K562 (cell line): ENCODE measurements around the gene CELSR2. TPM values are rescaled to one million over a fixed set of nuclear protein-coding genes. Genes with fewer than 3 reads are reported as not detected.

Source experiments
- FIP1L1 ChIP-seq: fragments of 200-400 bp; formaldehyde crosslinking; IDR thresholded peaks from 2 replicates; pipeline ENCODE4 v1.6.1; 2018; ENCODE audit warnings: mild to moderate bottlenecking, low read depth, low read length; ENCODE audit not compliant: poor library complexity, severe bottlenecking
- IRF9 ChIP-seq: fragments of 450-650 bp; IDR thresholded peaks from 2 replicates; pipeline ENCODE4 v1.6.1; 2016; ENCODE audit warnings: missing biosample characterization, missing genetic modification characterization
- MTA2 ChIP-seq: fragments of 450-650 bp; IDR thresholded peaks from 2 replicates; pipeline ENCODE4 v1.6.1; 2016; ENCODE audit warnings: low read depth
- RB1 ChIP-seq: fragments of 450-650 bp; IDR thresholded peaks from 2 replicates; pipeline ENCODE4 v1.6.1; 2017; ENCODE audit warnings: low read depth, mild to moderate bottlenecking
- RREB1 ChIP-seq: fragments of 250-450 bp; sonication (Bioruptor Pico); IDR thresholded peaks from 2 replicates; pipeline ENCODE4 v1.4.0; 2020
- TSHZ1 ChIP-seq: fragments of 250-450 bp; sonication (Bioruptor Pico); IDR thresholded peaks from 2 replicates; pipeline ENCODE4 v1.4.0; 2020; ENCODE audit warnings: mild to moderate bottlenecking, moderate library complexity
- XRCC5 ChIP-seq: fragments of 200-400 bp; formaldehyde crosslinking; IDR thresholded peaks from 2 replicates; pipeline ENCODE4 v1.6.1; 2017; ENCODE audit warnings: low read depth, mild to moderate bottlenecking, low read length
- ZBTB9 ChIP-seq: fragments of 450-650 bp; formaldehyde crosslinking; IDR thresholded peaks from 2 replicates; pipeline ENCODE4 v1.4.0; 2020; ENCODE audit warnings: mild to moderate bottlenecking, moderate library complexity
- polyA plus RNA-seq, 8 experiments: library from polyadenylated mRNA; depleted of rRNA in 4 of 8; stranded (reverse) in 5 of 8; unstranded in 3 of 8; fragments of >200 nt; fragmentation: Nextera tagmentation in 2 of 8; fragmentation: Illumina TruSeq in 1 of 8; extraction: Ambion mirVana in 2 of 8; extraction: Trizol in 1 of 8; gene quantifications; 2 replicates each; pipeline versions ENCODE4 v1.2.1 to v1.2.3, GENCODE V29; 2011 to 2014; ENCODE audit warnings: inconsistent platforms in 1 of 8, missing spikeins in 1 of 8
- total RNA-seq, 7 experiments: library from RNA; depleted of rRNA in 6 of 7; stranded (reverse); fragments of >200 nt in 6 of 7; fragmentation: Illumina TruSeq in 2 of 7; extraction: Trizol in 2 of 7; gene quantifications; 2 replicates each; pipeline versions ENCODE4 v1.2.1 to v1.2.3, GENCODE V29; 2011 to 2021; ENCODE audit warnings: low replicate concordance in 1 of 7

The CELSR2 gene
- total and polyA plus RNA-seq, 9 of the 15 experiments (the other 6 are each of a cell fraction or from before 2014, with no cell fraction given), result 0.31 to 21.9 (median 4.2) TPM

GRCh38 chr1:109280862-109281261 is 31.5 kb downstream of the CELSR2 start (continued):
- TF ChIP-seq RREB1 (CRISPR knock-in tag) (no peak), TSHZ1 (CRISPR knock-in tag) (no peak), FIP1L1 (no peak), MTA2 (no peak), RB1 (no peak), ZBTB9 (CRISPR knock-in tag) (no peak), IRF9 (no peak), XRCC5 (no peak)
